K562 (cell line): ENCODE results near the gene SERHL2. TPM values are rescaled to one million over a fixed set of nuclear protein-coding genes. Genes with fewer than 3 reads are reported as not detected.
"Not testable (repeated sequence)": the region's sequence is repeated elsewhere in the genome, so short reads cannot be mapped to it uniquely, and the experiment has no call there.

ENCODE experiments used
- ATAC-seq: fragments of 200-7000 bp; cut with Tn5 transposase; 3 replicates; pipeline ENCODE4 v1.9.1; 2020; ENCODE audit warnings: moderate library complexity
- BruUV-seq: library from RNA; stranded (reverse); fragments of 400-500 nt; replicated peaks from 2 replicates; lab custom pipeline; 2021; lab: Mats Ljungman, UMichigan
- CTCF ChIA-PET: fragments of 300-600 bp; formaldehyde crosslinking; extraction: SDS; loops from one replicate; lab custom pipeline; 2021; ENCODE audit warnings: low intra/inter-chr PET ratio; lab: Yijun Ruan, JAX
- POLR2A ChIA-PET: fragments of 300-600, 350-650 bp; sonication (Branson Sonifier 250); formaldehyde crosslinking; extraction: SDS; loops from one replicate; lab custom pipeline; 2021; ENCODE audit warnings: antibody characterized with exemption, inconsistent platforms; lab: Yijun Ruan, JAX
- DNase-seq, 4 experiments: peaks; one replicate each; pipeline versions ENCODE4 v3.0.0 to v3.0.0-alpha.2; 2011 to 2018; ENCODE audit warnings: low spot score in 3 of 4, mixed read lengths in 3 of 4; ENCODE audit errors: extremely low read depth in 1 of 4
- FAIRE-seq: peaks from 2 replicates; lab custom pipeline; 2011; peaks lifted over from hg19 to GRCh38; lab: Jason Lieb, UNC
- H2AFZ ChIP-seq: 2 replicates; pipeline ENCODE4 v1.6.0; 2011; ENCODE audit warnings: low read depth, low read length, control low read depth, inconsistent platforms
- H3K27ac ChIP-seq: fragments of 200-600 bp; 3 replicates; pipeline ENCODE4 v1.8.0; 2011; ENCODE audit warnings: low read depth, mild to moderate bottlenecking, control low read depth, inconsistent platforms, low read length, moderate library complexity, mixed read lengths; ENCODE audit errors: extremely low read depth
- H3K27me3 ChIP-seq, 2 experiments: fragments of 300-600 bp in 1 of 2; 2 replicates in 1 of 2; 3 replicates in 1 of 2; pipeline versions ENCODE4 v1.6.0 to v1.8.0; 2011; ENCODE audit warnings: inconsistent platforms in 2 of 2, low read length in 2 of 2, mild to moderate bottlenecking in 1 of 2, mixed read lengths in 1 of 2, moderate library complexity in 1 of 2; ENCODE audit not compliant: control insufficient read depth in 2 of 2, insufficient read depth in 2 of 2
- H3K36me3 ChIP-seq: fragments of 300-600 bp; 3 replicates; pipeline ENCODE4 v1.8.0; 2011; ENCODE audit warnings: mild to moderate bottlenecking, low read length, inconsistent platforms; ENCODE audit not compliant: control insufficient read depth, insufficient read depth
- H3K4me1 ChIP-seq, 2 experiments: fragments of 200-600 bp in 1 of 2; replicated peaks in 1 of 2; 2 replicates in 1 of 2; 3 replicates in 1 of 2; pipeline versions ENCODE4 v1.5.1 to v1.8.0; 2011; ENCODE audit warnings: inconsistent platforms in 2 of 2, low read length in 2 of 2, mild to moderate bottlenecking in 1 of 2, mixed read lengths in 1 of 2, moderate library complexity in 1 of 2; ENCODE audit not compliant: control insufficient read depth in 2 of 2, insufficient read depth in 2 of 2
- H3K4me2 ChIP-seq: 2 replicates; pipeline ENCODE4 v1.6.1; 2011; ENCODE audit warnings: low read length, control low read depth, inconsistent platforms, mixed read lengths; ENCODE audit not compliant: insufficient read depth
- H3K4me3 ChIP-seq: fragments of 200-600 bp; sonication (generic), shearing (Covaris generic); 2 replicates; pipeline ENCODE4 v1.5.1; 2016; ENCODE audit warnings: control low read depth, inconsistent platforms
- H3K79me2 ChIP-seq: fragments of 200-600 bp; 3 replicates; pipeline ENCODE4 v1.8.0; 2011; ENCODE audit warnings: low read length, inconsistent platforms; ENCODE audit not compliant: control insufficient read depth, insufficient read depth
- H3K9ac ChIP-seq, 2 experiments: 2 replicates each; pipeline versions ENCODE4 v1.6.0 to v1.6.1; 2011; ENCODE audit warnings: low read depth in 2 of 2, low read length in 2 of 2, control low read depth in 1 of 2, inconsistent platforms in 1 of 2, mild to moderate bottlenecking in 1 of 2, mixed read lengths in 1 of 2; ENCODE audit not compliant: insufficient read depth in 1 of 2
- H3K9me1 ChIP-seq: one replicate; pipeline ENCODE4 v1.6.0; 2011; ENCODE audit warnings: inconsistent platforms, mild to moderate bottlenecking, low read length, moderate library complexity; ENCODE audit not compliant: control insufficient read depth, insufficient read depth
- H3K9me3 ChIP-seq: replicated peaks from 2 replicates; pipeline ENCODE4 v1.5.1; 2011; ENCODE audit warnings: low read depth, low read length, inconsistent platforms; ENCODE audit not compliant: control insufficient read depth, insufficient read depth
- H4K20me1 ChIP-seq: replicated peaks from 2 replicates; pipeline ENCODE4 v1.6.1; 2011; ENCODE audit warnings: low read length, inconsistent platforms, mixed read lengths; ENCODE audit not compliant: control insufficient read depth, insufficient read depth
- POLR2A ChIP-seq: fragments of 450-650 bp; conservative IDR thresholded peaks from 2 replicates; pipeline ENCODE4 v1.6.1; 2016
- POLR2AphosphoS2 ChIP-seq: IDR thresholded peaks from 2 replicates; pipeline ENCODE4 v1.6.1; 2012; ENCODE audit warnings: low read length, improper control_type of control experiment
- POLR2G ChIP-seq: fragments of 200-400 bp; formaldehyde crosslinking; IDR thresholded peaks from 2 replicates; pipeline ENCODE4 v1.6.1; 2017; ENCODE audit warnings: low read depth, mild to moderate bottlenecking, antibody characterized with exemption, low read length, moderate library complexity
- WGBS: fragments of 100-300 bp; shearing (Covaris generic); methylation state at CpG from one replicate; pipeline ENCODE4 v1.1.6; 2016; ENCODE audit warnings: low coverage, mixed read lengths; ENCODE audit not compliant: insufficient coverage; ENCODE audit errors: missing lambda C conversion rate; 5-methylcytosine and 5-hydroxymethylcytosine counted together
- in situ Hi-C: fragments of 300-500 bp; cut with MboI; formaldehyde crosslinking; loops from 4 replicates; pipeline ENCODE4 v1.15.0; 2018; ENCODE audit warnings: inconsistent platforms, mixed read lengths
- intact Hi-C: fragments of 100-400 bp; cut with micrococcal nuclease; formaldehyde crosslinking; loops from 2 replicates; pipeline ENCODE4 v1.14.2; 2022
- polyA plus RNA-seq, 8 experiments: library from polyadenylated mRNA; depleted of rRNA in 4 of 8; stranded (reverse) in 5 of 8; unstranded in 3 of 8; fragments of >200 nt; fragmentation: Nextera tagmentation in 2 of 8; fragmentation: Illumina TruSeq in 1 of 8; extraction: Ambion mirVana in 2 of 8; extraction: Trizol in 1 of 8; gene quantifications; 2 replicates each; pipeline versions ENCODE4 v1.2.1 to v1.2.3, GENCODE V29; 2011 to 2014; ENCODE audit warnings: inconsistent platforms in 1 of 8, missing spikeins in 1 of 8
- total RNA-seq, 7 experiments: library from RNA; depleted of rRNA in 6 of 7; stranded (reverse); fragments of >200 nt in 6 of 7; fragmentation: Illumina TruSeq in 2 of 7; extraction: Trizol in 2 of 7; gene quantifications; 2 replicates each; pipeline versions ENCODE4 v1.2.1 to v1.2.3, GENCODE V29; 2011 to 2021; ENCODE audit warnings: low replicate concordance in 1 of 7

The SERHL2 gene
- total and polyA plus RNA-seq, 9 of the 15 experiments (the other 6 are each of a cell fraction or from before 2014, with no cell fraction given) = 19.9 to 62.6 (median 25.2) TPM

DNA sequence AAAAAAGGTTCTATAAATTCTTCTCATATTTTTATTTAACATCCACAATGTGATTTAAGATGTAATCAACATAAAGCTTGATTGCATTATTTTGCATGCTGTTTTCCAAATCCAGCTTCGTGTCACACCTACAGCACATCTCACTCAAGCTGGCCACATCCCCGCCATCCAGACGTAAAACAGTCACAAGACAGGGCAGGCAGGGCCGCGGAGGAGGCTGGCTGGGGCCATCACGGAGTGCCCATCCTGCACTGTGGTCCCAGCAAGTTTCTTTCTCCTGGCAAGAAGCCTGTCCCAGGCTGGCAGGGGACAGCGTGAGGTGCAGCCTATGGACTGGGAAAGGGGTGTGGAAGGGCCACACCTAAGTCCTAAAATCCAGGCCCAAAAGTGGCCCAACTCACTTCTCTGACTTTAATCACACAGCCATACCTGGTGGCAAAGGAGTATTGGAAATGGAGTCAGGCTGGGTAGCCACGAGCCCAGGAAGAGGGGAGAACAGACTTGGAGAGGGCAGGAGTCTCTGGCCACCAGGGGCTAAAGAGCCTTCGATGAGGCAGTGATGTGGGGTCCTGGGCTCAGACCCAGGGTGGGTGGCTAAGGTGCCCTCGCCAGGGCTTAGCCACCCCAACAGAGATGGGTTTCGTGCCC, 45.3 kb upstream of the SERHL2 start:
- BruUV-seq, H3K9ac ChIP-seq, intact Hi-C loops, FAIRE-seq, H3K4me3 ChIP-seq, H3K4me1 ChIP-seq, POLR2A ChIA-PET, H3K27me3 ChIP-seq, H2AFZ ChIP-seq, H3K27ac ChIP-seq, H3K4me2 ChIP-seq, H3K79me2 ChIP-seq, CTCF ChIA-PET, DNase-seq, H3K9me1 ChIP-seq, in situ Hi-C loops, H4K20me1 ChIP-seq, H3K9me3 ChIP-seq, ATAC-seq: not testable (repeated sequence)
- WGBS = 72% methylated on average over 5 of the region's 11 CpGs
- peaks cover 16% of the 10 kb centered on the region; the same call in 1 of the 3 replicates for H3K36me3 ChIP-seq
- peak; percentile 36; the same call in 1 of the 2 replicates for TF ChIP-seq POLR2A
- TF ChIP-seq POLR2G = peak; percentile 44; the same call in 1 of the 2 replicates
- 0 out of 2 replicates have a peak, but pooled peaks have one; percentile 14 for TF ChIP-seq POLR2AphosphoS2

- in situ Hi-C loops = not testable (repeated sequence)
These were observed 44.8 kb upstream of the SERHL2 start for GRCh38 chr22:42508975-42509364.

More at GRCh38 chr22:42508975-42509364, 44.8 kb upstream of the SERHL2 start:
- BruUV-seq, H3K4me2 ChIP-seq, H2AFZ ChIP-seq, CTCF ChIA-PET, intact Hi-C loops, H3K9ac ChIP-seq, H4K20me1 ChIP-seq, H3K9me3 ChIP-seq, ATAC-seq, DNase-seq, H3K27me3 ChIP-seq, H3K4me3 ChIP-seq, H3K27ac ChIP-seq, POLR2A ChIA-PET, H3K9me1 ChIP-seq, H3K79me2 ChIP-seq: not testable (repeated sequence)
- Histone ChIP-seq H3K36me3 (peaks cover 16% of the 10 kb centered on the region; the same call in 1 of the 3 replicates), H3K4me1 (peaks cover 0 to 12% of the 10 kb centered on the region in 2 experiments; a peak in 2 of 5 replicates)
- WGBS = 100% methylated on average over 2 of the region's 10 CpGs
- TF ChIP-seq POLR2G = 0 out of 2 replicates have a peak, but pooled peaks have one; percentile 19
- peak; percentile 19 for FAIRE-seq
